Measurements from ENCODE around the gene NLRP9.
"Not testable (repeated sequence)": the region's sequence is repeated elsewhere in the genome, so short reads cannot be mapped to it uniquely, and the experiment has no call there.

NLRP9 gene

GRCh38 chr19:55753401-55753800, 15.2 kb upstream of the NLRP9 start:
- H3K9ac ChIP-seq (ENCODE audit: low read length): no peak overlapping the region
- no peak overlapping the region for H3K4me3 ChIP-seq (ENCODE audit: insufficient read depth, low read length, poor library complexity, severe bottlenecking)
- no peaks in the 10 kb centered on the region for H3K9me3 ChIP-seq (ENCODE audit: insufficient read depth, low read length)
- H4K20me1 ChIP-seq (ENCODE audit: low read depth, low read length): no peaks in the 10 kb centered on the region
- TF ChIP-seq EZH2phosphoT487 (conservative IDR thresholded peaks at IDR 0.05; ENCODE audit: low read length): no peak
- TF ChIP-seq, protein P1, sequence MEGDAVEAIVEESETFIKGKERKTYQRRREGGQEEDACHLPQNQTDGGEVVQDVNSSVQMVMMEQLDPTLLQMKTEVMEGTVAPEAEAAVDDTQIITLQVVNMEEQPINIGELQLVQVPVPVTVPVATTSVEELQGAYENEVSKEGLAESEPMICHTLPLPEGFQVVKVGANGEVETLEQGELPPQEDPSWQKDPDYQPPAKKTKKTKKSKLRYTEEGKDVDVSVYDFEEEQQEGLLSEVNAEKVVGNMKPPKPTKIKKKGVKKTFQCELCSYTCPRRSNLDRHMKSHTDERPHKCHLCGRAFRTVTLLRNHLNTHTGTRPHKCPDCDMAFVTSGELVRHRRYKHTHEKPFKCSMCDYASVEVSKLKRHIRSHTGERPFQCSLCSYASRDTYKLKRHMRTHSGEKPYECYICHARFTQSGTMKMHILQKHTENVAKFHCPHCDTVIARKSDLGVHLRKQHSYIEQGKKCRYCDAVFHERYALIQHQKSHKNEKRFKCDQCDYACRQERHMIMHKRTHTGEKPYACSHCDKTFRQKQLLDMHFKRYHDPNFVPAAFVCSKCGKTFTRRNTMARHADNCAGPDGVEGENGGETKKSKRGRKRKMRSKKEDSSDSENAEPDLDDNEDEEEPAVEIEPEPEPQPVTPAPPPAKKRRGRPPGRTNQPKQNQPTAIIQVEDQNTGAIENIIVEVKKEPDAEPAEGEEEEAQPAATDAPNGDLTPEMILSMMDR (IDR thresholded peaks at IDR 0.05; ENCODE audit: insufficient read depth, low read length, poor library complexity, severe bottlenecking): no peak
- H3K4me2 ChIP-seq (ENCODE audit: low read depth, low read length, poor library complexity, severe bottlenecking): no peak overlapping the region
- no peak overlapping the region for H3K27ac ChIP-seq (ENCODE audit: low read depth, low read length)
- H3K36me3 ChIP-seq (ENCODE audit: low read length): no peaks in the 10 kb centered on the region
- H3K9me2 ChIP-seq (replicated peaks; ENCODE audit: insufficient read depth, low read length): no peaks in the 10 kb centered on the region
- no peaks in the 10 kb centered on the region for H3K79me2 ChIP-seq (ENCODE audit: insufficient read depth, low read length)
- H3K27me3 ChIP-seq (ENCODE audit: low read length): no peaks in the 10 kb centered on the region
- H3F3A ChIP-seq (ENCODE audit: insufficient read depth): no peaks in the 10 kb centered on the region
- no peak overlapping the region for H2AFZ ChIP-seq (ENCODE audit: low read depth, low read length, severe bottlenecking)

DNA sequence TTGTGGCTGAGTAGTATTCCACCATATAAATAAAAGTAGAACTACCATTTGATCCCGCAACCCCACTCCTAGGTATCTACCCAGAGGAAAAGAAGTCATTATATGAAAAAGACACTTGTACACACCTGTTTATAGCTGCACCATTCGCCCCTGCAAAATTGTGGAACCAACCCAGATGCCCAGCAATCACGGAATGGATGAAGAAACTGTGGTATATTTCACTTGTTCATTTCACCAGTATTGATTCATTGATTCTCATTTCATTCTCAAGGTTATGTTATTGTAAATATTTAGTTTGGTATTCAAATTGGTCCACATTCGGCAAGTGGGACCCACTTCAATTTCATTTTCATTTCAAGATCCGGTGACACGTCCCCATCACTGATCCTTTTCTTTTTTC, 12.5 kb upstream of the NLRP9 start:
- H4K20me1 ChIP-seq (ENCODE audit: low read depth, low read length): no peaks in the 10 kb centered on the region
- H3K9me3 ChIP-seq (ENCODE audit: insufficient read depth, low read length): no peaks in the 10 kb centered on the region
- H3K4me2 ChIP-seq (ENCODE audit: low read depth, low read length, poor library complexity, severe bottlenecking): no peak overlapping the region
- H3K79me2 ChIP-seq (ENCODE audit: insufficient read depth, low read length): no peaks in the 10 kb centered on the region
- no peaks in the 10 kb centered on the region for H3K36me3 ChIP-seq (ENCODE audit: low read length)
- no peaks in the 10 kb centered on the region for H3K27me3 ChIP-seq (ENCODE audit: low read length)
- no peak overlapping the region for H3K27ac ChIP-seq (ENCODE audit: low read depth, low read length)
- H3K9ac ChIP-seq (ENCODE audit: low read length): no peak overlapping the region
- no peak overlapping the region for H3K4me3 ChIP-seq (ENCODE audit: insufficient read depth, low read length, poor library complexity, severe bottlenecking)
- H2AFZ ChIP-seq (ENCODE audit: low read depth, low read length, severe bottlenecking): no peak overlapping the region
- no peaks in the 10 kb centered on the region for H3F3A ChIP-seq (ENCODE audit: insufficient read depth)
- no peaks in the 10 kb centered on the region for H3K9me2 ChIP-seq (replicated peaks; ENCODE audit: insufficient read depth, low read length)
- TF ChIP-seq, protein P1 (IDR thresholded peaks at IDR 0.05; ENCODE audit: insufficient read depth, low read length, poor library complexity, severe bottlenecking): no peak
- TF ChIP-seq EZH2phosphoT487 (conservative IDR thresholded peaks at IDR 0.05; ENCODE audit: low read length): no peak

DNA sequence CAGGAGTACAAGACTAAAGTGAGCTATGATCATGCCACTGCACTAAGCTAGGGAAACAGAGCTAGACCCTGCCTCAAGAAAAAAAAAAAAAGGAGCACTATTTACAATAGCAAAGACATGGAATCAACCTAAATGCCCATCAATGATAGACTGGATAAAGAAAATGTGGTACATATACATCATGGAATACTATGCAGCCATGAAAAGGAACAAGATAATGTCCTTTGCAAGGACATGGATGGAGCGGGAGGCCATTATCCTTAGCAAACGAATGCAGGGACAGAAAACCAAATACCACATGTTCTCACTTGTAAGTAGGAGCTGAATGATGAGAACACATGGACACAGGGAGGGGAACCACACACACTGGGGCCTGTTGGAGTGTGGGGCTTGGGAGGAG, 7.8 kb downstream of the NLRP9 start:
- not testable (repeated sequence) for H3K9me3 ChIP-seq (ENCODE audit: insufficient read depth, low read length)

DNA sequence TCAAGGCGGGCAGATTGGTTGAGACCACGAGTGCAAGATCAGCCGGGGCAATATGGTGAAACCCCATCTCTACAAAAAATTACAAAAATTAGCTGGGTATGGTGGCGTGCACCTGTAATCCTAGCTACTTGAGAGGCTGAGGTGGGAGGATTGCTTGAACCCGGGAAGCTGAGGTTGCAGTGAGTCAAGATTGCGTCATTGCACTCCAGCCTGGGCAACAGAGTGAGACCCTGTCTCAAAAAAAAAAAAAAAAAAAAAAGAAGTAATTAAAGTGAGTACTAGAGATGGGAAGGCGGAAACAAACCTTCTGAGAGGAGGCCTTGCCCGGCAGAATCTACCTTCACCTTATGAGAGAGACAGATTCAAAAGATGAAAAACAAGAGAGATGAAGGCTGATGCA, 14.7 kb downstream of the NLRP9 start:
- H3K4me3 ChIP-seq (ENCODE audit: insufficient read depth, low read length, poor library complexity, severe bottlenecking): no peak overlapping the region
- no peaks in the 10 kb centered on the region for H3K9me2 ChIP-seq (replicated peaks; ENCODE audit: insufficient read depth, low read length)
- H3F3A ChIP-seq (ENCODE audit: insufficient read depth): no peaks in the 10 kb centered on the region
- H3K79me2 ChIP-seq (ENCODE audit: insufficient read depth, low read length): no peaks in the 10 kb centered on the region
- no peaks in the 10 kb centered on the region for H3K36me3 ChIP-seq (ENCODE audit: low read length)
- H3K9me3 ChIP-seq (ENCODE audit: insufficient read depth, low read length): peaks cover 11% of the 10 kb centered on the region; the same call in 1 of the 2 replicates
- H3K27ac ChIP-seq (ENCODE audit: low read depth, low read length): no peak overlapping the region
- no peak overlapping the region for H3K9ac ChIP-seq (ENCODE audit: low read length)
- no peak for TF ChIP-seq EZH2phosphoT487 (conservative IDR thresholded peaks at IDR 0.05; ENCODE audit: low read length)
- TF ChIP-seq, protein P1 (IDR thresholded peaks at IDR 0.05; ENCODE audit: insufficient read depth, low read length, poor library complexity, severe bottlenecking): no peak
- no peaks in the 10 kb centered on the region for H4K20me1 ChIP-seq (ENCODE audit: low read depth, low read length)
- H2AFZ ChIP-seq (ENCODE audit: low read depth, low read length, severe bottlenecking): no peak overlapping the region
- no peaks in the 10 kb centered on the region for H3K27me3 ChIP-seq (ENCODE audit: low read length)
- H3K4me2 ChIP-seq (ENCODE audit: low read depth, low read length, poor library complexity, severe bottlenecking): no peak overlapping the region

More for the DNA sequence above, 7.8 kb downstream of the NLRP9 start:
- H3K4me3 ChIP-seq (ENCODE audit: insufficient read depth, low read length, poor library complexity, severe bottlenecking); H3K27ac ChIP-seq (ENCODE audit: low read depth, low read length); H3K9me2 ChIP-seq (replicated peaks; ENCODE audit: insufficient read depth, low read length); H4K20me1 ChIP-seq (ENCODE audit: low read depth, low read length); H3K9ac ChIP-seq (ENCODE audit: low read length); H3F3A ChIP-seq (ENCODE audit: insufficient read depth); H3K36me3 ChIP-seq (ENCODE audit: low read length); H3K79me2 ChIP-seq (ENCODE audit: insufficient read depth, low read length); H3K4me2 ChIP-seq (ENCODE audit: low read depth, low read length, poor library complexity, severe bottlenecking); H2AFZ ChIP-seq (ENCODE audit: low read depth, low read length, severe bottlenecking); H3K27me3 ChIP-seq (ENCODE audit: low read length): not testable (repeated sequence)
